Endothelial cell of umbilical vein (primary cell): ENCODE measurements around the gene TOM1L1. TPM values are rescaled to one million over a fixed set of nuclear protein-coding genes. Genes with fewer than 3 reads are reported as not detected.
A peak's percentile ranks its signal among the peaks of the same experiment; 100 is the strongest.

ENCODE experiments used
- BruUV-seq: library from RNA; stranded (reverse); fragments of 400-500 nt; replicated peaks from 2 replicates; lab custom pipeline; 2021; lab: Mats Ljungman, UMichigan
- CTCF ChIA-PET: fragments of 300-600, 350-600 bp; sonication (Branson Sonifier 250); formaldehyde crosslinking; loops from one replicate; lab custom pipeline; 2021; ENCODE audit warnings: antibody characterized with exemption, inconsistent platforms; lab: Charles Lee
- POLR2A ChIA-PET: fragments of 300-600, 350-600 bp; sonication (Branson Sonifier 250); formaldehyde crosslinking; loops from one replicate; lab custom pipeline; 2021; ENCODE audit warnings: antibody characterized with exemption, inconsistent platforms; lab: Charles Lee
- DNase-seq: peaks from one replicate; pipeline ENCODE4 v3.0.0-alpha.2; 2011; ENCODE audit warnings: low read depth, low spot score
- FAIRE-seq: peaks from 2 replicates; lab custom pipeline; 2011; peaks lifted over from hg19 to GRCh38; lab: Jason Lieb, UNC
- H2AFZ ChIP-seq: 2 replicates; pipeline ENCODE4 v1.6.0; 2012; ENCODE audit warnings: low read depth, low read length, control low read depth, inconsistent platforms
- H3K27ac ChIP-seq: 2 replicates; pipeline ENCODE4 v1.5.1; 2011; ENCODE audit warnings: low read depth, mild to moderate bottlenecking, control low read depth, low read length, moderate library complexity; ENCODE audit not compliant: insufficient read depth
- H3K27me3 ChIP-seq, 2 experiments: 2 replicates each; pipeline versions ENCODE4 v1.6.0 to v1.6.1; 2011; ENCODE audit warnings: low read length in 2 of 2, mixed read lengths in 1 of 2; ENCODE audit not compliant: control insufficient read depth in 2 of 2, insufficient read depth in 2 of 2
- H3K36me3 ChIP-seq, 2 experiments: 2 replicates in 1 of 2; 3 replicates in 1 of 2; pipeline ENCODE4 v1.5.1; 2011; ENCODE audit warnings: low read length in 2 of 2, mild to moderate bottlenecking in 1 of 2, moderate library complexity in 1 of 2; ENCODE audit not compliant: control insufficient read depth in 2 of 2, insufficient read depth in 2 of 2; ENCODE audit errors: extremely low read depth in 1 of 2
- H3K4me1 ChIP-seq: 3 replicates; pipeline ENCODE4 v1.5.1; 2011; ENCODE audit warnings: mild to moderate bottlenecking, low read length; ENCODE audit not compliant: control insufficient read depth, insufficient read depth; ENCODE audit errors: extremely low read depth
- H3K4me2 ChIP-seq: 2 replicates; pipeline ENCODE4 v1.6.1; 2011; ENCODE audit warnings: low read length, control low read depth, mixed read lengths; ENCODE audit not compliant: insufficient read depth
- H3K4me3 ChIP-seq, 3 experiments: fragments of 200-600 bp in 1 of 3; sonication (generic), shearing (Covaris generic) in 1 of 3; replicated peaks in 1 of 3; 2 replicates each; pipeline ENCODE4 v1.5.1; 2011 to 2016; ENCODE audit warnings: control low read depth in 3 of 3, low read length in 3 of 3, mild to moderate bottlenecking in 2 of 3, inconsistent platforms in 1 of 3, low read depth in 1 of 3, moderate library complexity in 1 of 3; ENCODE audit not compliant: insufficient read depth in 1 of 3
- H3K79me2 ChIP-seq: 2 replicates; pipeline ENCODE4 v1.6.0; 2012; ENCODE audit warnings: low read length, inconsistent platforms; ENCODE audit not compliant: control insufficient read depth, insufficient read depth
- H3K9ac ChIP-seq: replicated peaks from 2 replicates; pipeline ENCODE3; 2011; ENCODE audit warnings: low read length, control low read depth; ENCODE audit not compliant: insufficient read depth; ENCODE audit errors: extremely low read depth
- H3K9me1 ChIP-seq: replicated peaks from 3 replicates; pipeline ENCODE4 v1.6.0; 2011; ENCODE audit warnings: mild to moderate bottlenecking, low read length; ENCODE audit not compliant: control insufficient read depth, insufficient read depth; ENCODE audit errors: extremely low read depth
- H3K9me3 ChIP-seq: replicated peaks from 2 replicates; pipeline ENCODE4 v1.5.1; 2012; ENCODE audit warnings: low read length, inconsistent platforms; ENCODE audit not compliant: control insufficient read depth, insufficient read depth
- H4K20me1 ChIP-seq: replicated peaks from 2 replicates; pipeline ENCODE3; 2011; ENCODE audit warnings: mild to moderate bottlenecking, low read length; ENCODE audit not compliant: control insufficient read depth, insufficient read depth; ENCODE audit errors: extremely low read depth
- CTCF ChIP-seq, 2 donors: IDR thresholded peaks; 1 replicate in 1 of 2; 2 replicates in 1 of 2; pipeline ENCODE4 v1.5.1; 2011; ENCODE audit warnings: low read length in 2 of 2, mild to moderate bottlenecking in 2 of 2, moderate library complexity in 2 of 2, control low read depth in 1 of 2, inconsistent platforms in 1 of 2, low read depth in 1 of 2; ENCODE audit not compliant: insufficient read depth in 1 of 2; ENCODE audit errors: extremely low read depth in 1 of 2
- EZH2 ChIP-seq: IDR thresholded peaks from 2 replicates; pipeline ENCODE4 v1.6.1; 2012; ENCODE audit warnings: borderline replicate concordance, low read depth, mild to moderate bottlenecking, moderate library complexity, low read length, inconsistent platforms; ENCODE audit not compliant: severe bottlenecking
- FOS ChIP-seq: IDR thresholded peaks from 2 replicates; pipeline ENCODE4 v1.6.1; 2011; ENCODE audit warnings: mild to moderate bottlenecking, low read length, moderate library complexity, borderline replicate concordance; ENCODE audit not compliant: insufficient read depth
- GATA2 ChIP-seq: IDR thresholded peaks from 2 replicates; pipeline ENCODE4 v1.7.0; 2011; ENCODE audit warnings: low read depth, mild to moderate bottlenecking, moderate library complexity, mixed read lengths, low read length; ENCODE audit not compliant: insufficient read length, insufficient read depth
- JUN ChIP-seq: IDR thresholded peaks from 2 replicates; pipeline ENCODE4 v1.6.1; 2011; ENCODE audit warnings: borderline replicate concordance, low read depth; ENCODE audit not compliant: insufficient read length, insufficient read depth
- MAX ChIP-seq: IDR thresholded peaks from 2 replicates; pipeline ENCODE4 v1.6.1; 2011; ENCODE audit not compliant: insufficient read depth, insufficient read length
- MYC ChIP-seq: IDR thresholded peaks from one replicate; pipeline ENCODE4 v1.6.1; 2011; ENCODE audit warnings: mild to moderate bottlenecking, low read depth, low read length
- POLR2A ChIP-seq: IDR thresholded peaks from 2 replicates; pipeline ENCODE4 v1.6.1; 2012; ENCODE audit warnings: low read depth, mild to moderate bottlenecking, control low read depth, low read length
- POLR2AphosphoS5 ChIP-seq: IDR thresholded peaks from 2 replicates; pipeline ENCODE4 v1.6.1; 2012; ENCODE audit warnings: low read depth, mild to moderate bottlenecking, control low read depth, low read length, moderate library complexity; ENCODE audit not compliant: insufficient read depth
- dilution Hi-C: fragments of 300-500 bp; cut with MboI; formaldehyde crosslinking; loops from one replicate; pipeline ENCODE4 v1.15.0; 2019; ENCODE audit warnings: low sequenced_read_pairs; ENCODE audit not compliant: extremely low pct_ligation_motif_present
- intact Hi-C: fragments of 100-400 bp; cut with micrococcal nuclease; formaldehyde crosslinking; loops from one replicate; pipeline ENCODE4 v1.10.0; 2022
- polyA plus RNA-seq, 4 experiments: library from polyadenylated mRNA; depleted of rRNA in 3 of 4; stranded (reverse) in 3 of 4; unstranded in 1 of 4; fragments of >200 nt; gene quantifications; 2 replicates each; pipeline versions ENCODE4 v1.2.1 to v1.2.3, GENCODE V29; 2011 to 2012; ENCODE audit warnings: missing spikeins in 1 of 4
- total RNA-seq: library from RNA; stranded (reverse); gene quantifications from 2 replicates; pipeline ENCODE4 v1.2.3, GENCODE V29; 2021

The TOM1L1 gene
- total and polyA plus RNA-seq, 2 donors (not counting 3 experiments of a cell fraction or from before 2014, with no cell fraction given) = 0.44 to 0.60 TPM

DNA sequence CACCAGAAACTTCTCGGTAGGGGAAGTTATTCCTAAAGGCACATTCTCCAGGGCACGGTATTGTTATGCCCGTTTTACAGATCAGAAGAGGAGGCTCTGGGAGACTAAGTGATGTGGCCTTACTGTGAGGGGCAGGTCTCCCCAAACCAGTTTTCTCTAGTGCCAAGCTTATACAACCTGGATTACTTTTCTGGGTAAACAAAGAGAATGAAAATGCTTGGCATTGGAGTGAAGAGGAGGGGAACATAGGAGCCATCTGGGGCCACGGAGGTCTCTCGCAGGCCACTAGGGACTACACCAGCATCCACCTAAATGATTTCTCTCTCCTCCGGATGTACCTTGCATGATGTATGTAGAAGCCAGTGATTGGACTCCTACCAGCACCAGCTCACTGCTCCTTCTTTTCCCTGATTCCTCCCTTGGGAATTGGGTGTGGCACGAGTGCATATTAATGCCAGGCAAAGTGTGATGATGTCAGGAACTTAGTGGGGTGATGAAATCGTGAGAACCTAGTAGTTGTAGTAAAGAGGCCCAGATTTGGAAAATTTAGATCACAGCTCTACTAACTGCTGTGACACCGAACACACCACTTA, 674 bp downstream of the TOM1L1 start:
- ChIA-PET POLR2A (no interaction called here), CTCF (interaction anchor here (1.2 to 1.6 kb wide), 2 partner anchors 10 to 11 kb away, joined by 3 to 6 read pairs; no protein-coding TSS in a partner anchor)
- H4K20me1 ChIP-seq = no peaks in the 10 kb centered on the region
- no peaks in the 10 kb centered on the region for H3K36me3 ChIP-seq
- no peak overlapping the region for H3K9ac ChIP-seq
- H2AFZ ChIP-seq = peak overlapping the region; percentile 66
- intact Hi-C loops (no loop called here), dilution Hi-C loops (no loop called here)
- no peak overlapping the region for H3K4me3 ChIP-seq
- peaks cover 7 to 13% of the 10 kb centered on the region in 2 experiments for H3K27me3 ChIP-seq
- peaks cover 3% of the 10 kb centered on the region for H3K4me1 ChIP-seq
- no peak overlapping the region for H3K4me2 ChIP-seq
- BruUV-seq = no TSS peak
- H3K9me1 ChIP-seq = no peaks in the 10 kb centered on the region
- DNase-seq (no peak), FAIRE-seq (no peak)
- no peaks in the 10 kb centered on the region for H3K9me3 ChIP-seq
- no peak overlapping the region for H3K27ac ChIP-seq
- no peaks in the 10 kb centered on the region for H3K79me2 ChIP-seq
- no peak for TF ChIP-seq POLR2AphosphoS5
- no peak for TF ChIP-seq POLR2A
- TF ChIP-seq EZH2 = no peak
- no peak for TF ChIP-seq MAX
- TF ChIP-seq MYC = no peak
- no peak for TF ChIP-seq CTCF (IDR thresholded peaks at IDR 0.05; ENCODE audit: extremely low read depth in 1 of 2, insufficient read depth in 1 of 2, low read depth in 1 of 2, low read length in 2 of 2)
- no peak for TF ChIP-seq GATA2
- no peak for TF ChIP-seq JUN
- no peak for TF ChIP-seq FOS
